Measurements from ENCODE around the gene NMT1. TPM values are rescaled to one million over a fixed set of nuclear protein-coding genes. Genes with fewer than 3 reads are reported as not detected.

NMT1 gene
- total and polyA plus RNA-seq, 2 of the 13 experiments (the other 11 are each of a cell fraction or from before 2014, with no cell fraction given) = 75.7 to 142 TPM

- peak; percentile 66; the same call in 1 of the 2 replicates for TF ChIP-seq ZNF121 (CRISPR knock-in tag; IDR thresholded peaks at IDR 0.05)
- no peak for TF ChIP-seq KAT2B (IDR thresholded peaks at IDR 0.05; ENCODE audit: borderline replicate concordance, low read depth, low read length)
- TF ChIP-seq ATF5 (CRISPR knock-in tag; IDR thresholded peaks at IDR 0.05; ENCODE audit: low read depth) = peak; percentile 65; the same call in 1 of the 2 replicates
- no peak; the same call in 1 of the 2 replicates for TF ChIP-seq NCOA1 (CRISPR knock-in tag; IDR thresholded peaks at IDR 0.05)
- TF ChIP-seq SKIL (CRISPR knock-in tag; IDR thresholded peaks at IDR 0.05; ENCODE audit: borderline replicate concordance) = peak; percentile 36; the same call in 1 of the 2 replicates
- peak; percentile 94 for TF ChIP-seq KLF6 (CRISPR knock-in tag; IDR thresholded peaks at IDR 0.05)
- peak; percentile 49; the same call in 1 of the 2 replicates for TF ChIP-seq ESRRA (CRISPR knock-in tag; IDR thresholded peaks at IDR 0.05; ENCODE audit: low read depth)
- TF ChIP-seq ZFP36 (IDR thresholded peaks at IDR 0.05; ENCODE audit: borderline replicate concordance, low read depth, low read length, partially characterized antibody) = peak; percentile 23
- peak; percentile 83; the same call in 1 of the 2 replicates for TF ChIP-seq ZNF557 (CRISPR knock-in tag; IDR thresholded peaks at IDR 0.05)
- no peak for TF ChIP-seq ZNF513 (CRISPR knock-in tag; conservative IDR thresholded peaks at IDR 0.05)
- TF ChIP-seq HCFC1 (IDR thresholded peaks at IDR 0.05; ENCODE audit: low read depth, low read length) = peak; percentile 91
- TF ChIP-seq ZNF180 (CRISPR knock-in tag; IDR thresholded peaks at IDR 0.05; ENCODE audit: borderline replicate concordance, low read depth) = no peak
- TF ChIP-seq CREBL2 (CRISPR knock-in tag; IDR thresholded peaks at IDR 0.05; ENCODE audit: borderline replicate concordance) = 0 out of 2 replicates have a peak, but pooled peaks have one; percentile 14
- 0 out of 2 replicates have a peak, but pooled peaks have one; percentile 81 for TF ChIP-seq NR0B2 (CRISPR knock-in tag; IDR thresholded peaks at IDR 0.05)
- TF ChIP-seq GATAD1 (CRISPR knock-in tag; IDR thresholded peaks at IDR 0.05) = peak; percentile 54; the same call in 1 of the 2 replicates
- TF ChIP-seq HOXD1 (CRISPR knock-in tag; IDR thresholded peaks at IDR 0.05) = peak; percentile 59; the same call in 1 of the 2 replicates
- TF ChIP-seq ZNF280B (CRISPR knock-in tag; IDR thresholded peaks at IDR 0.05; ENCODE audit: borderline replicate concordance) = peak; percentile 97
- TF ChIP-seq FOXP4 (CRISPR knock-in tag; IDR thresholded peaks at IDR 0.05) = peak; percentile 73
- TF ChIP-seq YEATS4 (CRISPR knock-in tag; IDR thresholded peaks at IDR 0.05; ENCODE audit: borderline replicate concordance) = peak; percentile 6; the same call in 1 of the 2 replicates
Measured at GRCh38 chr17:45148183-45149036, 87.3 kb downstream of the NMT1 start, which contains the start of gene HEXIM1 (continued).

Measured in HepG2 (cell line).